Activated B cell treated with CpG ODN at 0.5 μM for 24 hours (primary cell): ENCODE data around the gene CHMP4A. TPM values are rescaled to one million over a fixed set of nuclear protein-coding genes. Genes with fewer than 3 reads are reported as not detected.
"Not testable (repeated sequence)": the region's sequence is repeated elsewhere in the genome, so short reads cannot be mapped to it uniquely, and the experiment has no call there.

Experiments
- ATAC-seq: fragments of 200-7000 bp; cut with Tn5 transposase; one replicate; pipeline ENCODE4 v1.10.0; 2021; ENCODE audit warnings: low read depth, mild to moderate bottlenecking, moderate library complexity
- CTCF ChIA-PET: fragments of 350-600 bp; sonication (Branson Sonifier 250); formaldehyde crosslinking; loops from one replicate; lab custom pipeline; 2021; ENCODE audit warnings: antibody characterized with exemption; lab: Charles Lee
- POLR2A ChIA-PET: fragments of 350-600 bp; sonication (Branson Sonifier 250); formaldehyde crosslinking; loops from one replicate; lab custom pipeline; 2021; ENCODE audit warnings: antibody characterized with exemption; lab: Charles Lee
- DNase-seq: peaks from one replicate; pipeline ENCODE4 v3.0.0; 2022
- H3K27ac Mint-ChIP-seq: one replicate; pipeline ENCODE4 v1.8.0; 2020; ENCODE audit warnings: mixed read lengths
- H3K27me3 Mint-ChIP-seq: one replicate; pipeline ENCODE4 v1.8.0; 2021; ENCODE audit warnings: mixed read lengths
- H3K36me3 Mint-ChIP-seq: one replicate; pipeline ENCODE4 v1.8.0; 2021; ENCODE audit warnings: low read depth, mixed read lengths
- H3K4me1 Mint-ChIP-seq: one replicate; pipeline ENCODE4 v1.8.0; 2021; ENCODE audit warnings: mixed read lengths
- H3K4me3 Mint-ChIP-seq: one replicate; pipeline ENCODE4 v1.8.0; 2020; ENCODE audit warnings: mild to moderate bottlenecking, mixed read lengths
- H3K9me3 Mint-ChIP-seq: one replicate; pipeline ENCODE4 v1.8.0; 2020; ENCODE audit warnings: mixed read lengths
- CTCF ChIP-seq: fragments of 200-600 bp; IDR thresholded peaks from one replicate; pipeline ENCODE4 v1.8.0; 2022; ENCODE audit warnings: antibody characterized with exemption, mild to moderate bottlenecking
- intact Hi-C: fragments of 100-400 bp; cut with micrococcal nuclease; formaldehyde crosslinking; loops from one replicate; pipeline ENCODE4 v1.15.1; 2024
- total RNA-seq: library from RNA; stranded (reverse); gene quantifications from 2 replicates; pipeline ENCODE4 v1.2.3, GENCODE V29; 2022

CHMP4A gene
- total RNA-seq, 1 donor from 2014 or later: 88.5 TPM

DNA sequence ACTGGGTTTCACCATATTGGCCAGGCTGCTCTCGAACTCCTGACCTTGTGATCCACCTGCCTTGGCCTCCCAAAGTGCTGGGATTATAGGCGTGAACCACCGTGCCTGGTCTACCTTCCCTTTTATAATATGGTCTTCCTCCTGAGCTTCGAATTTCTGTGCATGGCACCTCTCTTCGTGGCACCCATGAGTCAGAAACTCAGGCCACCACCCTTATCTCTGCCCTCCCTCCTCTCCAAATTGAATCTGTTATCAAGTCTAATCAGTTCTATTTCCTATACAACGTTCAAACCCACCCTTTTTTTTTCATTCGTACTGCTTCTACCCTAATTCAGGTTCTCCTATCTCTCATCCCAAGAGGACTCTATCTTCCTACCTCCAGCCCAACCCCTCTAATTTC is 34.1 kb upstream of the CHMP4A start:
- peak overlapping the region; percentile 65 for H3K27ac Mint-ChIP-seq
- no peak overlapping the region for H3K4me3 Mint-ChIP-seq
- TF ChIP-seq CTCF: no peak
- DNase-seq (no peak), ATAC-seq (no peak)
- H3K4me1 Mint-ChIP-seq: peaks cover 27% of the 10 kb centered on the region
- no peaks in the 10 kb centered on the region for H3K9me3 Mint-ChIP-seq
- ChIA-PET CTCF (interaction anchor here (0.9 to 3.1 kb wide), 5 partner anchors 23 to 61 kb away, joined by 3 to 15 read pairs (median 4); partner anchors contain the start of gene CIDEB), POLR2A (interaction anchor here (0.6 to 11.1 kb wide), 16 partner anchors 10 to 1402 kb away, joined by 3 to 242 read pairs (median 4); partner anchors contain the start of genes CHMP4A, DCAF11, DHRS1 and MDP1)
- intact Hi-C loops: no loop called here
- peaks cover 13% of the 10 kb centered on the region for H3K36me3 Mint-ChIP-seq
- no peaks in the 10 kb centered on the region for H3K27me3 Mint-ChIP-seq

DNA sequence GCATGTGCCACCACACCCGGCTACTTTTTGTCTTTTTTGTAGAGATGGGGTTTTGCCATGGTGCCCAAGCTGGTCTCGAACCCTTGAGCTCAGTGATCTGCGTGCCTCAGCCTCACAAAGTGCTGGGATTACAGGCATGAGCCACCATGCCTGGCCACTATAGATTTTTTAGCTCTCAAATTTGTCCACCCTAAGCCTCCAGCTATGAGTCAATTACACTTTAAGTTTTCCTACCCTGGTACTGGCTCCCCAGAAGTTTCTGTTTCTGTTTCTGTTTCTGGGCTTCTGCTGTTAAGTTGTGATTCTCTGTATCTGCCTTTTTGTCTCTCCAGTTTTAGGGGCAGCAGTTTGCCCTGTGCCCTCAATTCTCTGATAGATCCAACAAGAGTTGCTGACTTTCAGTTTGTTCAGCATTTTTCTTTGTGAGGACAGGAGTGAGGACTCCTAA is 33.5 kb upstream of the CHMP4A start:
- H3K27me3 Mint-ChIP-seq: no peaks in the 10 kb centered on the region
- intact Hi-C loops: no loop called here
- ATAC-seq: no peak
- H3K27ac Mint-ChIP-seq: peak overlapping the region; percentile 90
- no peaks in the 10 kb centered on the region for H3K9me3 Mint-ChIP-seq
- CTCF ChIA-PET: interaction anchor here (0.9 to 3.1 kb wide), 6 partner anchors 24 to 61 kb away, joined by 3 to 15 read pairs (median 4); partner anchors contain the start of genes CIDEB, DHRS1 and NOP9
- H3K4me3 Mint-ChIP-seq: peak overlapping the region; percentile 76
- TF ChIP-seq CTCF: no peak
- peaks cover 17% of the 10 kb centered on the region for H3K36me3 Mint-ChIP-seq
- POLR2A ChIA-PET: interaction anchor here (0.5 to 11.1 kb wide), 19 partner anchors 10 to 1402 kb away, joined by 3 to 242 read pairs (median 4); partner anchors contain the start of genes CHMP4A, DCAF11, DHRS1 and NOP9
- peak; percentile 11 for DNase-seq
- peaks cover 32% of the 10 kb centered on the region for H3K4me1 Mint-ChIP-seq

DNA sequence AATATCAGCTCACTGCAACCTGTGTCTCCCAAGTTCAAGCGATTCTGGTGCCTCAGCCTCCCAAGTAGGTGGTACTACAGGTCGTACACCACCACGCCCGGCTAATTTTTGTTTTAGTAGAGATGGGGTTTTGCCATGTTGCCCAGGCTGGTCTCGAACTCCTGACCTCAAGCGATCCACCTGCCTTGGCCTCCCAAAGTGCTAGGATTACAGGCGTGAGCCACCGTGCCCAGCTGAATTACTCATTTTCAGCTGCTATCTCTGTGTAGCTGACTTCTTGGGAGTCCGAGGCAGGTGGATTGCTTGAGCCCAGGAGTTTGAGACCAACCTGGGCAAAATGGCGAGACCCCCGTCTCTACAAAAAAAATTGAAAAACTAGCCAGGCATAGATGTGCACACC is 32.1 kb upstream of the CHMP4A start:
- H3K27me3 Mint-ChIP-seq, intact Hi-C loops, ATAC-seq, H3K9me3 Mint-ChIP-seq, H3K27ac Mint-ChIP-seq, H3K4me3 Mint-ChIP-seq: not testable (repeated sequence)
- H3K36me3 Mint-ChIP-seq: peaks cover 22% of the 10 kb centered on the region
- ChIA-PET CTCF (interaction anchor here (2.6 kb wide), 1 partner anchor 63 kb away, joined by 15 read pairs; the partner anchor contains the start of gene CIDEB), POLR2A (interaction anchor here (0.6 to 11.1 kb wide), 6 partner anchors 10 to 123 kb away, joined by 3 to 242 read pairs (median 18); partner anchors contain the start of genes DHRS1, NOP9 and RABGGTA)
- peaks cover 45% of the 10 kb centered on the region for H3K4me1 Mint-ChIP-seq
- peak; percentile 6 for DNase-seq

GRCh38 chr14:24243336-24243836 is 30.1 kb upstream of the CHMP4A start:
- ChIA-PET POLR2A (interaction anchor here (1.2 to 11.1 kb wide), 31 partner anchors 8 to 922 kb away, joined by 3 to 242 read pairs (median 20); partner anchors contain the start of genes CBLN3, CHMP4A, CIDEB and DCAF11), CTCF (interaction anchor here (0.6 to 3.8 kb wide), 23 partner anchors 10 to 198 kb away, joined by 3 to 139 read pairs (median 6); partner anchors contain the start of genes CHMP4A, CIDEB, DHRS1 and GMPR2)
- peak overlapping the region; percentile 100 for H3K27ac Mint-ChIP-seq
- H3K4me3 Mint-ChIP-seq: peak overlapping the region; percentile 99
- DNase-seq: no peak
- peaks cover 38% of the 10 kb centered on the region for H3K36me3 Mint-ChIP-seq
- no peak for TF ChIP-seq CTCF
- peaks cover 64% of the 10 kb centered on the region for H3K4me1 Mint-ChIP-seq
- H3K9me3 Mint-ChIP-seq: no peaks in the 10 kb centered on the region
- H3K27me3 Mint-ChIP-seq: no peaks in the 10 kb centered on the region
- ATAC-seq: no peak
- intact Hi-C loops: loop anchor here (1.0 to 2.0 kb wide), 3 partner anchors 35 to 193 kb away; no protein-coding TSS in a partner anchor

DNA sequence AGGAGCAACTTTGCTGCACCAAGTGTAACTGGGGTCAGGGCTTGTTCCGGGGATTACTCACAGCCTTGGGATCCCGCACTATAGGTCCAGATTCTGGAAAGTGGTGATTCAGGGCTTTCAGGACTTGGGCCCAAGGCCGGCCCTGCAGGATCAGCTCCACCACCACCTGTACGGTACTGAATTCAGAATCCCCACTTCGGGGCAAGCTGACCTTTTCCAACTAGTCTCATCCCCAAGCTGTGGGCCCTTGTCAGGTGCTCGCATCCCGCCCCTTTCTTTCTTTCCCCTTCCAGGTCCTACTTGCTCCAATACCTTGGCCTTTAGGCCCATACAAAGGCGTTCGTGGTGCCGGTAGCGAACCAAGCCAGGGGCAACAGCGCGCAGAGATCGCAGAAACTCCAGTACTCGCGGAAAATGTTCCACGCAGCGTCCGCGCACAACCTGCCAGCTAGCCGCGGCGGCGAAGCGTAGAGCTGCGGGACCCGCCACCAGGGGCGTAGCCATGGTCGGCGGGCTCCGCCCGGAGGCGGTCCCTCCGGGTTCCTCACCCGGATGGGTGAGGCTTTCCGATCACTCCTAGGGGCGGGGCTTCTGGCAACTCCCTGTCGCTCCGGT is 28.6 kb upstream of the CHMP4A start:
- no peak for TF ChIP-seq CTCF
- Mint-ChIP-seq H3K27ac (peak overlapping the region; percentile 100), H3K36me3 (peaks cover 52% of the 10 kb centered on the region), H3K4me3 (peak overlapping the region; percentile 99), H3K4me1 (peaks cover 68% of the 10 kb centered on the region), H3K27me3 (no peaks in the 10 kb centered on the region), H3K9me3 (no peaks in the 10 kb centered on the region)
- DNase-seq (peak; percentile 91), ATAC-seq (peak; percentile 81)
- intact Hi-C loops: loop anchor here (1.0 to 2.0 kb wide), 14 partner anchors 10 to 228 kb away; partner anchors contain the start of genes CHMP4A, DCAF11, GMPR2 and IRF9
- ChIA-PET CTCF (interaction anchor here (0.7 to 3.8 kb wide), 25 partner anchors 17 to 200 kb away, joined by 3 to 139 read pairs (median 6); partner anchors contain the start of genes CHMP4A, CIDEB, DHRS1 and IRF9), POLR2A (interaction anchor here (0.6 to 11.1 kb wide), 51 partner anchors 9 to 1147 kb away, joined by 3 to 242 read pairs (median 7); partner anchors contain the start of genes ACIN1, C14orf119, CBLN3 and CHMP4A)
